ENCODE measurements around the gene ZMAT2. TPM values are rescaled to one million over a fixed set of nuclear protein-coding genes. Genes with fewer than 3 reads are reported as not detected.

The ZMAT2 gene
- total and polyA plus RNA-seq, 10 of the 15 experiments (the other 5 are each of a cell fraction or from before 2014, with no cell fraction given): 28.1 to 102 (median 42.9) TPM

DNA sequence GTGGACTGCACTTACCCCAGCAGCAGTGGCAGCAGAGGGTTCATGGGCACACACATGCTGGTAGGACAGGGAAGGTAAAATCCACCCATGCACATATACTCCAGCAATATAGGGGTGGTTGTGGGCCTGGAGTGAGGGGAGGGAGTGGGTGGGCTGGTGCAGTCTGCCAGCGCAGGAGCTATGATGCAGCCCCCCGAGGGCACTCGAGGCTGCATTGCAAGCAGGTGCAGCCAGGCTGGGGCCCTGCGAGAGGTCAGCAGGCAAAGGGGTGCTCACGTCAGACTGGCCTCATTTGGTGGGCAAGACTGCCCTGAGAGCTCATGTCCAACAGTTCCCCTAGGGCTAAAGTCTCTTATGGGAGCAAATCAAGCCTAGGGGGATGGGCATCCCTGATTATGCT lies 53.3 kb downstream of the ZMAT2 start (continued):
- TF ChIP-seq BHLHE40 (IDR thresholded peaks at IDR 0.05; ENCODE audit: borderline replicate concordance in 1 of 2, low read depth in 2 of 2, low read length in 1 of 2): no peak

Small RNA genes within 50 kb of the gene (small RNA-seq; reads per million reads assigned to genes)
- gene VTRNA1-1 (296 reads per million, percentile 99 among the genes with 10 or more reads in this experiment), gene VTRNA1-2 (80.0 reads per million, percentile 99 among the genes with 10 or more reads in this experiment), gene VTRNA1-3 (11.7 reads per million, percentile 96 among the genes with 10 or more reads in this experiment)

Other genes with a start within 250 kb of the ZMAT2 start
Only the 7 nearest of the 26 such genes appear.
- gene TMCO6, start 61.0 kb upstream of the ZMAT2 start, total RNA-seq (2014; rRNA removed): 12.6 and 16.2 TPM in 2 replicates
- 6.9 and 7.1 TPM in 2 replicates for gene TMCO6, start 61.0 kb upstream of the ZMAT2 start, total RNA-seq (2014; rRNA removed; fragmentation: Illumina TruSeq; extraction: Trizol)
- 15.5 and 21.6 TPM in 2 replicates for gene TMCO6, start 61.0 kb upstream of the ZMAT2 start, total RNA-seq (2021)
- gene TMCO6, start 61.0 kb upstream of the ZMAT2 start, polyA plus RNA-seq (2011; rRNA removed): 6.7 and 8.4 TPM in 2 replicates
- gene TMCO6, start 61.0 kb upstream of the ZMAT2 start, polyA plus RNA-seq (2014; fragmentation: Illumina TruSeq; extraction: Trizol): 7.3 and 10.8 TPM in 2 replicates
- gene TMCO6, start 61.0 kb upstream of the ZMAT2 start, polyA plus RNA-seq (2014; fragmentation: Nextera tagmentation; extraction: Ambion mirVana): 1 to 10 TPM; 4.1 to 4.3 TPM
- 15.9 and 16.8 TPM in 2 replicates for gene TMCO6, start 61.0 kb upstream of the ZMAT2 start, polyA plus RNA-seq (2014; rRNA removed)
- 10 to 100 TPM; 12.9 to 13.2 TPM for gene TMCO6, start 61.0 kb upstream of the ZMAT2 start, polyA plus RNA-seq (2016; fragmentation: Nextera tagmentation; extraction: Ambion mirVana)
- 179 and 204 TPM in 2 replicates for gene NDUFA2, start 52.8 kb upstream of the ZMAT2 start, total RNA-seq (2014; rRNA removed)
- 78.5 and 82.1 TPM in 2 replicates for gene NDUFA2, start 52.8 kb upstream of the ZMAT2 start, total RNA-seq (2014; rRNA removed; fragmentation: Illumina TruSeq; extraction: Trizol)
- 97.6 and 104 TPM in 2 replicates for gene NDUFA2, start 52.8 kb upstream of the ZMAT2 start, total RNA-seq (2021)
- 154 and 202 TPM in 2 replicates for gene NDUFA2, start 52.8 kb upstream of the ZMAT2 start, polyA plus RNA-seq (2011; rRNA removed)
- gene NDUFA2, start 52.8 kb upstream of the ZMAT2 start, polyA plus RNA-seq (2014; fragmentation: Illumina TruSeq; extraction: Trizol): 33.5 and 67.2 TPM in 2 replicates
- 100 to 1,000 TPM; 488 to 549 TPM for gene NDUFA2, start 52.8 kb upstream of the ZMAT2 start, polyA plus RNA-seq (2014; fragmentation: Nextera tagmentation; extraction: Ambion mirVana)
- gene NDUFA2, start 52.8 kb upstream of the ZMAT2 start, polyA plus RNA-seq (2014; rRNA removed): 202 and 240 TPM in 2 replicates
- 100 to 1,000 TPM; 267 to 268 TPM for gene NDUFA2, start 52.8 kb upstream of the ZMAT2 start, polyA plus RNA-seq (2016; fragmentation: Nextera tagmentation; extraction: Ambion mirVana)
- gene IK, start 52.6 kb upstream of the ZMAT2 start, total RNA-seq (2014; rRNA removed): 68.2 and 77.6 TPM in 2 replicates
- 135 and 137 TPM in 2 replicates for gene IK, start 52.6 kb upstream of the ZMAT2 start, total RNA-seq (2014; rRNA removed; fragmentation: Illumina TruSeq; extraction: Trizol)
- 67.7 and 75.7 TPM in 2 replicates for gene IK, start 52.6 kb upstream of the ZMAT2 start, total RNA-seq (2021)
- 131 and 153 TPM in 2 replicates for gene IK, start 52.6 kb upstream of the ZMAT2 start, polyA plus RNA-seq (2011; rRNA removed)
- gene IK, start 52.6 kb upstream of the ZMAT2 start, polyA plus RNA-seq (2014; fragmentation: Illumina TruSeq; extraction: Trizol): 158 and 180 TPM in 2 replicates
- gene IK, start 52.6 kb upstream of the ZMAT2 start, polyA plus RNA-seq (2014; fragmentation: Nextera tagmentation; extraction: Ambion mirVana): 100 to 1,000 TPM in 1 of 2 experiments, 10 to 100 TPM in 1; 77.2 to 128 TPM
- gene IK, start 52.6 kb upstream of the ZMAT2 start, polyA plus RNA-seq (2014; rRNA removed): 81.5 and 90.5 TPM in 2 replicates
- gene IK, start 52.6 kb upstream of the ZMAT2 start, polyA plus RNA-seq (2016; fragmentation: Nextera tagmentation; extraction: Ambion mirVana): 100 to 1,000 TPM; 108 to 119 TPM
- 18.4 and 19.5 TPM in 2 replicates for gene WDR55, start 35.5 kb upstream of the ZMAT2 start, total RNA-seq (2014; rRNA removed)
- 16.7 and 18.8 TPM in 2 replicates for gene WDR55, start 35.5 kb upstream of the ZMAT2 start, total RNA-seq (2014; rRNA removed; fragmentation: Illumina TruSeq; extraction: Trizol)
- 22.7 and 23.1 TPM in 2 replicates for gene WDR55, start 35.5 kb upstream of the ZMAT2 start, total RNA-seq (2021)
- 21.1 and 22.1 TPM in 2 replicates for gene WDR55, start 35.5 kb upstream of the ZMAT2 start, polyA plus RNA-seq (2011; rRNA removed)
- gene WDR55, start 35.5 kb upstream of the ZMAT2 start, polyA plus RNA-seq (2014; fragmentation: Illumina TruSeq; extraction: Trizol): 17.4 and 19.2 TPM in 2 replicates
- 1 to 10 TPM; 3.4 to 3.7 TPM for gene WDR55, start 35.5 kb upstream of the ZMAT2 start, polyA plus RNA-seq (2014; fragmentation: Nextera tagmentation; extraction: Ambion mirVana)
- gene WDR55, start 35.5 kb upstream of the ZMAT2 start, polyA plus RNA-seq (2014; rRNA removed): 26.6 and 27.8 TPM in 2 replicates
- gene WDR55, start 35.5 kb upstream of the ZMAT2 start, polyA plus RNA-seq (2016; fragmentation: Nextera tagmentation; extraction: Ambion mirVana): 10 to 100 TPM; 22.0 to 25.9 TPM
- gene DND1, start 26.9 kb upstream of the ZMAT2 start, total RNA-seq (2014; rRNA removed): 1.7 and 2.2 TPM in 2 replicates
- gene DND1, start 26.9 kb upstream of the ZMAT2 start, total RNA-seq (2014; rRNA removed; fragmentation: Illumina TruSeq; extraction: Trizol): 0.41 and 0.49 TPM in 2 replicates
- gene DND1, start 26.9 kb upstream of the ZMAT2 start, total RNA-seq (2021): 1.8 and 2.6 TPM in 2 replicates
- 0.39 and 0.96 TPM in 2 replicates for gene DND1, start 26.9 kb upstream of the ZMAT2 start, polyA plus RNA-seq (2011; rRNA removed)
- 0.11 and 0.47 TPM in 2 replicates for gene DND1, start 26.9 kb upstream of the ZMAT2 start, polyA plus RNA-seq (2014; fragmentation: Illumina TruSeq; extraction: Trizol)
- not detected for gene DND1, start 26.9 kb upstream of the ZMAT2 start, polyA plus RNA-seq (2014; fragmentation: Nextera tagmentation; extraction: Ambion mirVana)
- 1.8 and 2.9 TPM in 2 replicates for gene DND1, start 26.9 kb upstream of the ZMAT2 start, polyA plus RNA-seq (2014; rRNA removed)
- under 1 TPM; 0.15 to 0.40 TPM for gene DND1, start 26.9 kb upstream of the ZMAT2 start, polyA plus RNA-seq (2016; fragmentation: Nextera tagmentation; extraction: Ambion mirVana)
- 79.5 and 83.2 TPM in 2 replicates for gene HARS1, start 9.1 kb upstream of the ZMAT2 start, total RNA-seq (2014; rRNA removed)
- gene HARS1, start 9.1 kb upstream of the ZMAT2 start, total RNA-seq (2014; rRNA removed; fragmentation: Illumina TruSeq; extraction: Trizol): 64.2 and 68.3 TPM in 2 replicates
- gene HARS1, start 9.1 kb upstream of the ZMAT2 start, total RNA-seq (2021): 68.8 and 77.1 TPM in 2 replicates
- gene HARS1, start 9.1 kb upstream of the ZMAT2 start, polyA plus RNA-seq (2011; rRNA removed): 66.9 and 76.4 TPM in 2 replicates
- 78.7 and 82.0 TPM in 2 replicates for gene HARS1, start 9.1 kb upstream of the ZMAT2 start, polyA plus RNA-seq (2014; fragmentation: Illumina TruSeq; extraction: Trizol)
- 10 to 100 TPM; 12.0 to 17.3 TPM for gene HARS1, start 9.1 kb upstream of the ZMAT2 start, polyA plus RNA-seq (2014; fragmentation: Nextera tagmentation; extraction: Ambion mirVana)
- gene HARS1, start 9.1 kb upstream of the ZMAT2 start, polyA plus RNA-seq (2014; rRNA removed): 74.4 and 76.7 TPM in 2 replicates
- 10 to 100 TPM; 93.0 to 93.8 TPM for gene HARS1, start 9.1 kb upstream of the ZMAT2 start, polyA plus RNA-seq (2016; fragmentation: Nextera tagmentation; extraction: Ambion mirVana)
- 24.7 and 29.8 TPM in 2 replicates for gene HARS2, start 9.0 kb upstream of the ZMAT2 start, total RNA-seq (2014; rRNA removed)
- gene HARS2, start 9.0 kb upstream of the ZMAT2 start, total RNA-seq (2014; rRNA removed; fragmentation: Illumina TruSeq; extraction: Trizol): 23.6 and 25.0 TPM in 2 replicates
- gene HARS2, start 9.0 kb upstream of the ZMAT2 start, total RNA-seq (2021): 23.0 and 24.1 TPM in 2 replicates
- 34.3 and 40.9 TPM in 2 replicates for gene HARS2, start 9.0 kb upstream of the ZMAT2 start, polyA plus RNA-seq (2011; rRNA removed)
- 20.1 and 23.5 TPM in 2 replicates for gene HARS2, start 9.0 kb upstream of the ZMAT2 start, polyA plus RNA-seq (2014; fragmentation: Illumina TruSeq; extraction: Trizol)
- gene HARS2, start 9.0 kb upstream of the ZMAT2 start, polyA plus RNA-seq (2014; fragmentation: Nextera tagmentation; extraction: Ambion mirVana): 10 to 100 TPM in 1 of 2 experiments, 1 to 10 TPM in 1; 9.3 to 13.1 TPM
- gene HARS2, start 9.0 kb upstream of the ZMAT2 start, polyA plus RNA-seq (2014; rRNA removed): 27.5 and 28.9 TPM in 2 replicates
- gene HARS2, start 9.0 kb upstream of the ZMAT2 start, polyA plus RNA-seq (2016; fragmentation: Nextera tagmentation; extraction: Ambion mirVana): 10 to 100 TPM; 31.2 to 33.4 TPM